K562 (cell line): Measurements from ENCODE around the gene GLDC. TPM values are rescaled to one million over a fixed set of nuclear protein-coding genes. Genes with fewer than 3 reads are reported as not detected.

Source experiments
- ATAC-seq: fragments of 200-7000 bp; cut with Tn5 transposase; 3 replicates; pipeline ENCODE4 v1.9.1; 2020; ENCODE audit warnings: moderate library complexity
- BruUV-seq: library from RNA; stranded (reverse); fragments of 400-500 nt; replicated peaks from 2 replicates; lab custom pipeline; 2021; lab: Mats Ljungman, UMichigan
- CTCF ChIA-PET: fragments of 300-600 bp; formaldehyde crosslinking; extraction: SDS; loops from one replicate; lab custom pipeline; 2021; ENCODE audit warnings: low intra/inter-chr PET ratio; lab: Yijun Ruan, JAX
- POLR2A ChIA-PET: fragments of 300-600, 350-650 bp; sonication (Branson Sonifier 250); formaldehyde crosslinking; extraction: SDS; loops from one replicate; lab custom pipeline; 2021; ENCODE audit warnings: antibody characterized with exemption, inconsistent platforms; lab: Yijun Ruan, JAX
- DNase-seq, 4 experiments: peaks; one replicate each; pipeline versions ENCODE4 v3.0.0 to v3.0.0-alpha.2; 2011 to 2018; ENCODE audit warnings: low spot score in 3 of 4, mixed read lengths in 3 of 4; ENCODE audit errors: extremely low read depth in 1 of 4
- FAIRE-seq: peaks from 2 replicates; lab custom pipeline; 2011; peaks lifted over from hg19 to GRCh38; lab: Jason Lieb, UNC
- H2AFZ ChIP-seq: 2 replicates; pipeline ENCODE4 v1.6.0; 2011; ENCODE audit warnings: low read depth, low read length, control low read depth, inconsistent platforms
- H3K27ac ChIP-seq: fragments of 200-600 bp; 3 replicates; pipeline ENCODE4 v1.8.0; 2011; ENCODE audit warnings: low read depth, mild to moderate bottlenecking, control low read depth, inconsistent platforms, low read length, moderate library complexity, mixed read lengths; ENCODE audit errors: extremely low read depth
- H3K27me3 ChIP-seq, 2 experiments: fragments of 300-600 bp in 1 of 2; 2 replicates in 1 of 2; 3 replicates in 1 of 2; pipeline versions ENCODE4 v1.6.0 to v1.8.0; 2011; ENCODE audit warnings: inconsistent platforms in 2 of 2, low read length in 2 of 2, mild to moderate bottlenecking in 1 of 2, mixed read lengths in 1 of 2, moderate library complexity in 1 of 2; ENCODE audit not compliant: control insufficient read depth in 2 of 2, insufficient read depth in 2 of 2
- H3K36me3 ChIP-seq: fragments of 300-600 bp; 3 replicates; pipeline ENCODE4 v1.8.0; 2011; ENCODE audit warnings: mild to moderate bottlenecking, low read length, inconsistent platforms; ENCODE audit not compliant: control insufficient read depth, insufficient read depth
- H3K4me1 ChIP-seq, 2 experiments: fragments of 200-600 bp in 1 of 2; replicated peaks in 1 of 2; 2 replicates in 1 of 2; 3 replicates in 1 of 2; pipeline versions ENCODE4 v1.5.1 to v1.8.0; 2011; ENCODE audit warnings: inconsistent platforms in 2 of 2, low read length in 2 of 2, mild to moderate bottlenecking in 1 of 2, mixed read lengths in 1 of 2, moderate library complexity in 1 of 2; ENCODE audit not compliant: control insufficient read depth in 2 of 2, insufficient read depth in 2 of 2
- H3K4me2 ChIP-seq: 2 replicates; pipeline ENCODE4 v1.6.1; 2011; ENCODE audit warnings: low read length, control low read depth, inconsistent platforms, mixed read lengths; ENCODE audit not compliant: insufficient read depth
- H3K4me3 ChIP-seq: fragments of 200-600 bp; sonication (generic), shearing (Covaris generic); 2 replicates; pipeline ENCODE4 v1.5.1; 2016; ENCODE audit warnings: control low read depth, inconsistent platforms
- H3K79me2 ChIP-seq: fragments of 200-600 bp; 3 replicates; pipeline ENCODE4 v1.8.0; 2011; ENCODE audit warnings: low read length, inconsistent platforms; ENCODE audit not compliant: control insufficient read depth, insufficient read depth
- H3K9ac ChIP-seq, 2 experiments: 2 replicates each; pipeline versions ENCODE4 v1.6.0 to v1.6.1; 2011; ENCODE audit warnings: low read depth in 2 of 2, low read length in 2 of 2, control low read depth in 1 of 2, inconsistent platforms in 1 of 2, mild to moderate bottlenecking in 1 of 2, mixed read lengths in 1 of 2; ENCODE audit not compliant: insufficient read depth in 1 of 2
- H3K9me1 ChIP-seq: one replicate; pipeline ENCODE4 v1.6.0; 2011; ENCODE audit warnings: inconsistent platforms, mild to moderate bottlenecking, low read length, moderate library complexity; ENCODE audit not compliant: control insufficient read depth, insufficient read depth
- H3K9me3 ChIP-seq: replicated peaks from 2 replicates; pipeline ENCODE4 v1.5.1; 2011; ENCODE audit warnings: low read depth, low read length, inconsistent platforms; ENCODE audit not compliant: control insufficient read depth, insufficient read depth
- H4K20me1 ChIP-seq: replicated peaks from 2 replicates; pipeline ENCODE4 v1.6.1; 2011; ENCODE audit warnings: low read length, inconsistent platforms, mixed read lengths; ENCODE audit not compliant: control insufficient read depth, insufficient read depth
- BRD9 ChIP-seq: fragments of 450-650 bp; IDR thresholded peaks from 2 replicates; pipeline ENCODE4 v1.6.1; 2018; ENCODE audit warnings: low read depth; ENCODE audit not compliant: partially characterized antibody
- CREM ChIP-seq: IDR thresholded peaks from 2 replicates; pipeline ENCODE4 v1.6.1; 2014; ENCODE audit warnings: antibody characterized with exemption, low read depth
- HDAC8 ChIP-seq: fragments of 450-650 bp; IDR thresholded peaks from 2 replicates; pipeline ENCODE4 v1.6.1; 2016; ENCODE audit warnings: mild to moderate bottlenecking, missing genetic modification characterization, moderate library complexity, missing compliant biosample characterization
- MYNN ChIP-seq, 2 experiments: sonication (generic); formaldehyde crosslinking in 1 of 2; IDR thresholded peaks; 2 replicates each; pipeline versions ENCODE4 v1.5.0 to v1.6.1; 2016 to 2020; ENCODE audit warnings: antibody characterized with exemption in 1 of 2, missing genetic modification reagents in 1 of 2
- WGBS: fragments of 100-300 bp; shearing (Covaris generic); methylation state at CpG from one replicate; pipeline ENCODE4 v1.1.6; 2016; ENCODE audit warnings: low coverage, mixed read lengths; ENCODE audit not compliant: insufficient coverage; ENCODE audit errors: missing lambda C conversion rate; 5-methylcytosine and 5-hydroxymethylcytosine counted together
- in situ Hi-C: fragments of 300-500 bp; cut with MboI; formaldehyde crosslinking; loops from 4 replicates; pipeline ENCODE4 v1.15.0; 2018; ENCODE audit warnings: inconsistent platforms, mixed read lengths
- intact Hi-C: fragments of 100-400 bp; cut with micrococcal nuclease; formaldehyde crosslinking; loops from 2 replicates; pipeline ENCODE4 v1.14.2; 2022
- polyA plus RNA-seq, 8 experiments: library from polyadenylated mRNA; depleted of rRNA in 4 of 8; stranded (reverse) in 5 of 8; unstranded in 3 of 8; fragments of >200 nt; fragmentation: Nextera tagmentation in 2 of 8; fragmentation: Illumina TruSeq in 1 of 8; extraction: Ambion mirVana in 2 of 8; extraction: Trizol in 1 of 8; gene quantifications; 2 replicates each; pipeline versions ENCODE4 v1.2.1 to v1.2.3, GENCODE V29; 2011 to 2014; ENCODE audit warnings: inconsistent platforms in 1 of 8, missing spikeins in 1 of 8
- total RNA-seq, 7 experiments: library from RNA; depleted of rRNA in 6 of 7; stranded (reverse); fragments of >200 nt in 6 of 7; fragmentation: Illumina TruSeq in 2 of 7; extraction: Trizol in 2 of 7; gene quantifications; 2 replicates each; pipeline versions ENCODE4 v1.2.1 to v1.2.3, GENCODE V29; 2011 to 2021; ENCODE audit warnings: low replicate concordance in 1 of 7
- TF ChIP-seq, protein P1 (sequence below): fragments of 450-650 bp; formaldehyde crosslinking; IDR thresholded peaks from 2 replicates; pipeline ENCODE4 v1.4.0; 2020; ENCODE audit warnings: mild to moderate bottlenecking, moderate library complexity

The GLDC gene
- total and polyA plus RNA-seq, 9 of the 15 experiments (the other 6 are each of a cell fraction or from before 2014, with no cell fraction given) = 0.03 to 0.27 (median 0.08) TPM; not detected in 6

DNA sequence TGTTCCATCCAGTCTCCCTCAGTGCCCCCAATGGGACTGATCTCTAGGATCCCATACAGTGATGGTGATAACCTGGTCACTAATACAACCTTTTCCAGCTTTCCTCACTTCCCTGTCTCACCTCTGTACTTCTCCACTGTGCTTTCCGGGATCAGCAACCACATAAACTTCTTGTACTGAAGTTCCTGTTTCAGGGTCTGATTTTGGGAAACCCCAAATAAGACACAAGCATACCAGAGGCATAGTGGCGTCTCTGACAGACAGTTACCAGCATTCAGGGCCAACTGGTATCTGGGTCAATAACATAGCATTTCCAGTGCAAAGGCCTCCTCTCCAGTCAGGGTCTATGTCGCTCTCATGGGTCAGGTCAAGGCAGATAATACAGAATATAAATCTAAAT, 64.3 kb downstream of the GLDC start:
- intact Hi-C loops = no loop called here
- Histone ChIP-seq H3K4me1 (no peaks in the 10 kb centered on the region; a peak in 1 of 5 replicates), H4K20me1 (no peaks in the 10 kb centered on the region), H3K79me2 (no peaks in the 10 kb centered on the region), H3K9ac (no peak overlapping the region), H3K4me2 (no peak overlapping the region), H3K36me3 (no peaks in the 10 kb centered on the region), H3K9me1 (no peaks in the 10 kb centered on the region), H2AFZ (no peak overlapping the region), H3K27me3 (peaks cover 8 to 17% of the 10 kb centered on the region in 2 experiments; a peak in 4 of 5 replicates), H3K4me3 (no peak overlapping the region), H3K27ac (no peak overlapping the region), H3K9me3 (no peaks in the 10 kb centered on the region)
- no TSS peak for BruUV-seq
- 0% methylated on average over 3 of the region's 3 CpGs for WGBS
- no peak for TF ChIP-seq CREM
- no peak for TF ChIP-seq HDAC8 (tag)
- no peak for TF ChIP-seq MYNN (IDR thresholded peaks at IDR 0.05)
- no peak for TF ChIP-seq MYNN (CRISPR knock-in tag; IDR thresholded peaks at IDR 0.05)
- TF ChIP-seq BRD9 = no peak
- TF ChIP-seq, protein P1, sequence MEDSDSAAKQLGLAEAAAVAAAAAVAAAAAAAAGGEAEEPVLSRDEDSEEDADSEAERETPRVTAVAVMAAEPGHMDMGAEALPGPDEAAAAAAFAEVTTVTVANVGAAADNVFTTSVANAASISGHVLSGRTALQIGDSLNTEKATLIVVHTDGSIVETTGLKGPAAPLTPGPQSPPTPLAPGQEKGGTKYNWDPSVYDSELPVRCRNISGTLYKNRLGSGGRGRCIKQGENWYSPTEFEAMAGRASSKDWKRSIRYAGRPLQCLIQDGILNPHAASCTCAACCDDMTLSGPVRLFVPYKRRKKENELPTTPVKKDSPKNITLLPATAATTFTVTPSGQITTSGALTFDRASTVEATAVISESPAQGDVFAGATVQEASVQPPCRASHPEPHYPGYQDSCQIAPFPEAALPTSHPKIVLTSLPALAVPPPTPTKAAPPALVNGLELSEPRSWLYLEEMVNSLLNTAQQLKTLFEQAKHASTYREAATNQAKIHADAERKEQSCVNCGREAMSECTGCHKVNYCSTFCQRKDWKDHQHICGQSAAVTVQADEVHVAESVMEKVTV (CRISPR knock-in tag) = no peak
- in situ Hi-C loops = no loop called here
- no peak for ATAC-seq
- DNase-seq = no peak
- FAIRE-seq = no peak
- POLR2A ChIA-PET = no interaction called here
- CTCF ChIA-PET = no interaction called here
